ENCODE measurements around the gene RITA1.

GRCh38 chr12:113195598-113195997 lies 10.1 kb downstream of the RITA1 start:
- no peak for TF ChIP-seq YY1 (IDR thresholded peaks at IDR 0.05; ENCODE audit: insufficient read depth, insufficient read length)
- TF ChIP-seq SUZ12 (IDR thresholded peaks at IDR 0.05; ENCODE audit: extremely low read depth, insufficient read depth, insufficient read length), result no peak
- TF ChIP-seq ZNF274 (IDR thresholded peaks at IDR 0.05; ENCODE audit: low read depth, low read length), result no peak

Measured in NT2/D1 (cell line).